Keratinocyte (primary cell): Measurements from ENCODE around the gene SCAANT1. TPM values are rescaled to one million over a fixed set of nuclear protein-coding genes. Genes with fewer than 3 reads are reported as not detected.

Experiments
- DNase-seq: peaks from one replicate; pipeline ENCODE4 v3.0.0-alpha.2; 2011; ENCODE audit warnings: low read depth, missing footprints, low spot score
- FAIRE-seq: peaks from 2 replicates; lab custom pipeline; 2011; peaks lifted over from hg19 to GRCh38; lab: Jason Lieb, UNC
- H2AFZ ChIP-seq: 2 replicates; pipeline ENCODE4 v1.6.0; 2012; ENCODE audit warnings: low read length, control low read depth, inconsistent platforms; ENCODE audit not compliant: control insufficient read depth
- H3K27ac ChIP-seq: 2 replicates; pipeline ENCODE4 v1.5.1; 2011; ENCODE audit warnings: low read length; ENCODE audit not compliant: control insufficient read depth, insufficient read depth
- H3K27me3 ChIP-seq: 3 replicates; pipeline ENCODE4 v1.6.0; 2011; ENCODE audit warnings: low read length; ENCODE audit not compliant: control insufficient read depth, insufficient read depth; ENCODE audit errors: extremely low read depth
- H3K36me3 ChIP-seq, 2 experiments: 2 replicates in 1 of 2; 3 replicates in 1 of 2; pipeline ENCODE4 v1.5.1; 2011; ENCODE audit warnings: low read length in 2 of 2, mild to moderate bottlenecking in 1 of 2; ENCODE audit not compliant: control insufficient read depth in 2 of 2, insufficient read depth in 2 of 2; ENCODE audit errors: extremely low read depth in 1 of 2
- H3K4me1 ChIP-seq: 3 replicates; pipeline ENCODE4 v1.5.1; 2011; ENCODE audit warnings: low read length; ENCODE audit not compliant: control insufficient read depth, insufficient read depth; ENCODE audit errors: extremely low read depth
- H3K4me2 ChIP-seq: 3 replicates; pipeline ENCODE4 v1.6.0; 2011; ENCODE audit warnings: low read depth, low read length; ENCODE audit not compliant: control insufficient read depth, insufficient read depth; ENCODE audit errors: extremely low read depth
- H3K4me3 ChIP-seq, 3 experiments: fragments of 200-600 bp in 1 of 3; sonication (generic) in 1 of 3; 2 replicates in 2 of 3; 3 replicates in 1 of 3; pipeline ENCODE4 v1.5.1; 2011 to 2016; ENCODE audit warnings: low read length in 3 of 3, mild to moderate bottlenecking in 3 of 3, control low read depth in 2 of 3, inconsistent platforms in 1 of 3, low read depth in 1 of 3, mixed read lengths in 1 of 3, mixed run types in 1 of 3, moderate library complexity in 1 of 3; ENCODE audit not compliant: control insufficient read depth in 2 of 3, insufficient read depth in 2 of 3; ENCODE audit errors: extremely low read depth in 1 of 3
- H3K79me2 ChIP-seq: 2 replicates; pipeline ENCODE4 v1.6.0; 2012; ENCODE audit warnings: low read length; ENCODE audit not compliant: control insufficient read depth, insufficient read depth
- H3K9ac ChIP-seq: 3 replicates; pipeline ENCODE4 v1.6.0; 2011; ENCODE audit warnings: low read length; ENCODE audit not compliant: control insufficient read depth, insufficient read depth; ENCODE audit errors: extremely low read depth
- H3K9me1 ChIP-seq: 3 replicates; pipeline ENCODE4 v1.6.0; 2011; ENCODE audit warnings: low read length; ENCODE audit not compliant: control insufficient read depth, insufficient read depth; ENCODE audit errors: extremely low read depth
- H3K9me3 ChIP-seq: 2 replicates; pipeline ENCODE4 v1.5.1; 2012; ENCODE audit warnings: low read depth, low read length; ENCODE audit not compliant: control insufficient read depth
- H4K20me1 ChIP-seq: 3 replicates; pipeline ENCODE4 v1.6.0; 2011; ENCODE audit warnings: low read length; ENCODE audit not compliant: control insufficient read depth, insufficient read depth; ENCODE audit errors: extremely low read depth
- EZH2 ChIP-seq: IDR thresholded peaks from one replicate; pipeline ENCODE4 v1.6.1; 2012; ENCODE audit warnings: inconsistent platforms, mild to moderate bottlenecking, low read length, moderate library complexity
- dilution Hi-C: fragments of 300-500 bp; cut with MboI; formaldehyde crosslinking; loops from one replicate; pipeline ENCODE4 v1.7.0; 2020; ENCODE audit warnings: low sequenced_read_pairs; ENCODE audit not compliant: extremely low pct_ligation_motif_present
- polyA plus RNA-seq, 5 experiments: library from polyadenylated mRNA; depleted of rRNA in 3 of 5; stranded (reverse) in 3 of 5; stranded (forward) in 1 of 5; unstranded in 1 of 5; fragments of >200 nt; gene quantifications; 1 replicate in 1 of 5; 2 replicates in 3 of 5; 3 replicates in 1 of 5; pipeline versions ENCODE4 v1.2.1 to v1.2.3, GENCODE V29; 2011 to 2012; ENCODE audit warnings: missing spikeins in 2 of 5, low read depth in 1 of 5, low replicate concordance in 1 of 5
- TF ChIP-seq, protein P1 (sequence below), 3 experiments: IDR thresholded peaks in 1 of 3; conservative IDR thresholded peaks in 1 of 3; optimal IDR thresholded peaks in 1 of 3; 2 replicates in 2 of 3; 3 replicates in 1 of 3; pipeline versions ENCODE3 to v1.5.1; 2011; ENCODE audit warnings: low read length in 3 of 3, mild to moderate bottlenecking in 3 of 3, moderate library complexity in 2 of 3, control low read depth in 1 of 3, inconsistent platforms in 1 of 3; ENCODE audit not compliant: insufficient read depth in 2 of 3; ENCODE audit errors: extremely low read depth in 1 of 3

Gene SCAANT1
- polyA plus RNA-seq, 1 donor (not counting 4 experiments of a cell fraction or from before 2014, with no cell fraction given): not detected

DNA sequence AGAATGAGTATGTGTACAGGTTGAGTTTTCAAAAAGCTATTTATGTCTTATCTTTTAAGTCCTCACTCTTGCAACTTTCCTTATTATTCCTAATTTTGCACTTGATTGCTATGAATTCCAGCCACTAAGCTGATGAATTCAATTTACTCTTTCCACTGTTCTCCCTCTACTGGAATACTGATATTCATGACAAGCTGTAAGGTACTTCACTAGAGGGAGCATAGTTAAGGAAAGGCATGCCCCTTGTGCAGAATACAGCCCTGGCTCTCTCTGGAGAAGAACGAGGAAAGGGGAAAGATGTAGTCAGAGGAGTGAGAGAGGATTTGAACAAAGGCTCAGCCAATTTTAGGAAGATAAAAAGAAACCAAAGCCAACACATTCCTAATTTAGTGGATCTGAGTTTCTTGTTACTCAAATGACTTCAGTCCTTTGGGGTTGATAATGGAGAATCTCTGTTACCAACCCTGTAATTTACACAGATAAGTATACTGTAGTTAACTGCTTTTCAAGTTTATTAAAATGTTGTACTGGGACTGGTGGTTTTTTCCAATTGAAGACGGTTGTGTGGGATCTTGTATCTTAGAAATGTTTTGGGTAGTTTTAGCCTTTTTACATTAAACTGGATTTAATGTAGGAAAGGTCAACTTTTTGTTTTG, 4.0 kb downstream of the SCAANT1 start:
- H3K9ac ChIP-seq: no peak overlapping the region
- DNase-seq (no peak), FAIRE-seq (no peak)
- H4K20me1 ChIP-seq: no peaks in the 10 kb centered on the region
- H3K79me2 ChIP-seq: peaks cover 5% of the 10 kb centered on the region
- dilution Hi-C loops: no loop called here
- peaks cover 2% of the 10 kb centered on the region for H3K9me1 ChIP-seq
- no peak overlapping the region for H3K4me2 ChIP-seq
- no peak overlapping the region for H3K27ac ChIP-seq
- no peaks in the 10 kb centered on the region for H3K9me3 ChIP-seq
- TF ChIP-seq, protein P1, sequence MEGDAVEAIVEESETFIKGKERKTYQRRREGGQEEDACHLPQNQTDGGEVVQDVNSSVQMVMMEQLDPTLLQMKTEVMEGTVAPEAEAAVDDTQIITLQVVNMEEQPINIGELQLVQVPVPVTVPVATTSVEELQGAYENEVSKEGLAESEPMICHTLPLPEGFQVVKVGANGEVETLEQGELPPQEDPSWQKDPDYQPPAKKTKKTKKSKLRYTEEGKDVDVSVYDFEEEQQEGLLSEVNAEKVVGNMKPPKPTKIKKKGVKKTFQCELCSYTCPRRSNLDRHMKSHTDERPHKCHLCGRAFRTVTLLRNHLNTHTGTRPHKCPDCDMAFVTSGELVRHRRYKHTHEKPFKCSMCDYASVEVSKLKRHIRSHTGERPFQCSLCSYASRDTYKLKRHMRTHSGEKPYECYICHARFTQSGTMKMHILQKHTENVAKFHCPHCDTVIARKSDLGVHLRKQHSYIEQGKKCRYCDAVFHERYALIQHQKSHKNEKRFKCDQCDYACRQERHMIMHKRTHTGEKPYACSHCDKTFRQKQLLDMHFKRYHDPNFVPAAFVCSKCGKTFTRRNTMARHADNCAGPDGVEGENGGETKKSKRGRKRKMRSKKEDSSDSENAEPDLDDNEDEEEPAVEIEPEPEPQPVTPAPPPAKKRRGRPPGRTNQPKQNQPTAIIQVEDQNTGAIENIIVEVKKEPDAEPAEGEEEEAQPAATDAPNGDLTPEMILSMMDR (optimal IDR thresholded peaks at IDR 0.05 in 1 of 3, IDR thresholded peaks at IDR 0.05 in 1 of 3, conservative IDR thresholded peaks at IDR 0.05 in 1 of 3; ENCODE audit: extremely low read depth in 1 of 3, insufficient read depth in 2 of 3, low read length in 3 of 3): peak in 1 of 3 experiments; percentile 6
- no peak for TF ChIP-seq EZH2
- H3K27me3 ChIP-seq: no peaks in the 10 kb centered on the region
- H3K4me1 ChIP-seq: peaks cover 17% of the 10 kb centered on the region
- no peaks in the 10 kb centered on the region for H3K36me3 ChIP-seq
- H3K4me3 ChIP-seq: no peak overlapping the region
- no peak overlapping the region for H2AFZ ChIP-seq

GRCh38 chr3:63905731-63906620, 6.2 kb downstream of the SCAANT1 start:
- Histone ChIP-seq H3K9me1 (peaks cover 2% of the 10 kb centered on the region), H4K20me1 (no peaks in the 10 kb centered on the region), H3K79me2 (peaks cover 7% of the 10 kb centered on the region), H3K4me1 (peaks cover 12% of the 10 kb centered on the region), H2AFZ (no peak overlapping the region), H3K4me3 (no peak overlapping the region), H3K36me3 (no peaks in the 10 kb centered on the region), H3K27me3 (no peaks in the 10 kb centered on the region), H3K9me3 (no peaks in the 10 kb centered on the region), H3K4me2 (no peak overlapping the region), H3K27ac (no peak overlapping the region), H3K9ac (no peak overlapping the region)
- dilution Hi-C loops: no loop called here
- FAIRE-seq (peak; percentile 77), DNase-seq (no peak)
- TF ChIP-seq EZH2: no peak
- TF ChIP-seq, protein P1 (optimal IDR thresholded peaks at IDR 0.05 in 1 of 3, IDR thresholded peaks at IDR 0.05 in 1 of 3, conservative IDR thresholded peaks at IDR 0.05 in 1 of 3; ENCODE audit: extremely low read depth in 1 of 3, insufficient read depth in 2 of 3, low read length in 3 of 3): no peak
